Erythroblast (primary cell): ENCODE measurements around the gene C2CD3.

Source experiments
- GATA1 ChIP-seq: IDR thresholded peaks from 2 replicates; pipeline ENCODE4 v1.6.1; 2011; ENCODE audit warnings: low read depth, mild to moderate bottlenecking, control low read depth, low read length, moderate library complexity
- POLR2A ChIP-seq: IDR thresholded peaks from 2 replicates; pipeline ENCODE4 v1.6.1; 2011; ENCODE audit warnings: mild to moderate bottlenecking, low read length

GRCh38 chr11:73975479-73975757 lies 195.4 kb downstream of the C2CD3 start:
- TF ChIP-seq POLR2A = peak; percentile 46
- TF ChIP-seq GATA1 = no peak
